Frontal cortex (tissue), 4 donors: ENCODE results near the gene ATN1. TPM values are rescaled to one million over a fixed set of nuclear protein-coding genes. Genes with fewer than 3 reads are reported as not detected.
"Not testable (repeated sequence)": the region's sequence is repeated elsewhere in the genome, so short reads cannot be mapped to it uniquely, and the experiment has no call there.

Experiments used
- DNase-seq, 2 donors: peaks; one replicate each; pipeline ENCODE4 v3.0.0; 2012; ENCODE audit warnings: low spot score in 2 of 2
- FAIRE-seq: peaks from 2 replicates; lab custom pipeline; 2012; peaks lifted over from hg19 to GRCh38; lab: Jason Lieb, UNC
- total RNA-seq: library from RNA; depleted of rRNA; stranded (reverse); fragments of >200 nt; gene quantifications from one replicate; pipeline ENCODE4 v1.2.3, GENCODE V29; 2014
- donor health status: control.
- donor health status: control.
- donor health status: control.

The ATN1 gene, protein sequence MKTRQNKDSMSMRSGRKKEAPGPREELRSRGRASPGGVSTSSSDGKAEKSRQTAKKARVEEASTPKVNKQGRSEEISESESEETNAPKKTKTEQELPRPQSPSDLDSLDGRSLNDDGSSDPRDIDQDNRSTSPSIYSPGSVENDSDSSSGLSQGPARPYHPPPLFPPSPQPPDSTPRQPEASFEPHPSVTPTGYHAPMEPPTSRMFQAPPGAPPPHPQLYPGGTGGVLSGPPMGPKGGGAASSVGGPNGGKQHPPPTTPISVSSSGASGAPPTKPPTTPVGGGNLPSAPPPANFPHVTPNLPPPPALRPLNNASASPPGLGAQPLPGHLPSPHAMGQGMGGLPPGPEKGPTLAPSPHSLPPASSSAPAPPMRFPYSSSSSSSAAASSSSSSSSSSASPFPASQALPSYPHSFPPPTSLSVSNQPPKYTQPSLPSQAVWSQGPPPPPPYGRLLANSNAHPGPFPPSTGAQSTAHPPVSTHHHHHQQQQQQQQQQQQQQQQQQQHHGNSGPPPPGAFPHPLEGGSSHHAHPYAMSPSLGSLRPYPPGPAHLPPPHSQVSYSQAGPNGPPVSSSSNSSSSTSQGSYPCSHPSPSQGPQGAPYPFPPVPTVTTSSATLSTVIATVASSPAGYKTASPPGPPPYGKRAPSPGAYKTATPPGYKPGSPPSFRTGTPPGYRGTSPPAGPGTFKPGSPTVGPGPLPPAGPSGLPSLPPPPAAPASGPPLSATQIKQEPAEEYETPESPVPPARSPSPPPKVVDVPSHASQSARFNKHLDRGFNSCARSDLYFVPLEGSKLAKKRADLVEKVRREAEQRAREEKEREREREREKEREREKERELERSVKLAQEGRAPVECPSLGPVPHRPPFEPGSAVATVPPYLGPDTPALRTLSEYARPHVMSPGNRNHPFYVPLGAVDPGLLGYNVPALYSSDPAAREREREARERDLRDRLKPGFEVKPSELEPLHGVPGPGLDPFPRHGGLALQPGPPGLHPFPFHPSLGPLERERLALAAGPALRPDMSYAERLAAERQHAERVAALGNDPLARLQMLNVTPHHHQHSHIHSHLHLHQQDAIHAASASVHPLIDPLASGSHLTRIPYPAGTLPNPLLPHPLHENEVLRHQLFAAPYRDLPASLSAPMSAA (N-terminal part only)
- total RNA-seq: 11.8 TPM

DNA sequence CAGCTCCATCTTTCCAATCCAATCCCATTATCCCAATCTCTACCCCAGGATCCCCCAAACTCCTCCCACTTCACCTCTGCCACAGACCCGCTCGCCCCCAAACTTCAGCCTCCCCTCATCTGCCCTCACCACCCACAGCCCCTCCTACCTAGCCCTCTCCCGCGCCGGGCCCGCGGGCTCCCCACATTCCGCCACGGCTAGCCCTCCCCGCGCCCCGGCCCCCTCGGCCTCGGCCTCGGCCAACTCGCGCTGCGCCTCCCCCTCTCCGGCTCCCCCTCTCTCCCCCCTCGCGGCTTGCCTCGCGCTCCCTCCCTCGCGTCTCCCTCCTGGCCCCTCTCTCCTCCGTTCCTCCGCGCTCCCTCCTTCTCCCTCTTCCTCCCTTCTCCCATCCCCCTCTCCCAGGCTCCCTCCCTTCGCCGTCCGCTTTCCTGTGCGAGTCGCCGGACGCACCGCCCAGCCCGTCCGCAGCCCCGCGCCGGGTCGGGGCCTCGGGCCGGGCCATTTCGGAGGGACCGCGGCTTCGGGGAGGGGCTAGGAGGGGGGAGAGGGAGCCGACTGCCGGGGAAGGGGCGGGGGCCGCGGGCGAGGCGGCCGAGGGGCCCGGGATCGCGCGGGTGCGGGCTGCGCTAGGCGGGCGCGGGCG lies at the start of gene ATN1:
ATN1 (plus strand) TSS at position 581 of the 643 bp plus-strand sequence. CDS start 6,043 bp downstream, outside the sequence.
- no peak for FAIRE-seq
- DNase-seq: peak; percentile 85 to 89

DNA sequence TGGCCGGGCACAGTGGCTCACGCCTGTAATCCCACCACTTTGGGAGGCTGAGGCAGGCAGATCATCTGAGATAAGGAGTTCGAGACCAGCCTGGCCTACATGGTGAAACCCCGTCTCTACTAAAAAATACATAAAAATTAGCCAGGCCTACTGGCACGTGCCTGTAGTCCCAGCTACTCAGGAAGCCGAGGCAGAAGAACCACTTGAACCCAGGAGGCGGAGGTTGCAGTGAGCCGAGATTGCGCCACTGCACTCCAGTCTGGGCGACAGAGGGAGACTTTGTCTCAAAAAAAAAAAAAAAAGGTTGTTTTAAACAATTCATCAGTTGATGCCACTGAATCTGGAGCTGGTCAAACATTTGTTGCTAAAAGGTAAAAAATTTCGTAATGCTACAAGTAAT lies 47.9 kb upstream of the ATN1 start:
- DNase-seq, FAIRE-seq: not testable (repeated sequence)

DNA sequence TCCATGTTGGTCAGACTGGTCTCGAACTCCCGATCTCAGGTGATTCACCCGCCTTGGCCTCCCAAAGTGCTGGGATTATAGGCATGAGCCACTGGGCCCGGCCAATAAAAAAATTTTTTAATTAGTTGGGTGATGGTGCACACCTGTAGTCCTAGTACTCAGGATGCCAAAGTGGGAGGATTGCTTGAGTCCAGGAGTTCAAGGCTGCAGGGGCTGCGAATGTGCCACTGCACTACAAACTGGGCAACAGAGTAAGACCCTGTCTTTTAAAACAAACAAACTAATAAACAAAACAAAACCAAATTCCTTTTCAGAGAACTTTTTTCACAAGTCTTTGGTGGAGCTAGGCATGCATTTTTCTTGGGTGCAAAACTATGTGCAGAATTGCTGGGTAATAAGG lies 44.5 kb upstream of the ATN1 start:
- FAIRE-seq: no peak

DNA sequence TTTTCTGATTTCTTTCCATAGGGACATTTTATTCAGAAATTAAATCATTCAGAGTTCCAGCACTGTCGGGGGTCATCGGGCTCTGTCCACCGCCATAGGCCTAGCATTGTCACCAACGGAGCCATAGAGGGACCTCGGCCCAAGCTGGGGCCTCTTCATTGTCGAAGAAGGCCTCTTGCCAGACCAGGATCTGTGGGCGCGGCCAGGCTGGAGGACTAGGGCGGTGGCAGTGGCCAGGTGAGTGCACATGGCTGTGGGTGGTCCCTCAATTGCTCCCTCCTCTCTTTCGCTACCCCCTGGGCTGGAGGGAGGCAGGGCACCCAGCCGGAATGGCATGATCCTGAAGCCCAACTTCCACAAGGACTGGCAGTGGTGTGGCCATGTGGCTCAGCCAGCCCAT lies 44.1 kb upstream of the ATN1 start:
- FAIRE-seq (no peak), DNase-seq (no peak)

More for the DNA sequence above, 44.5 kb upstream of the ATN1 start:
- DNase-seq: no peak

DNA sequence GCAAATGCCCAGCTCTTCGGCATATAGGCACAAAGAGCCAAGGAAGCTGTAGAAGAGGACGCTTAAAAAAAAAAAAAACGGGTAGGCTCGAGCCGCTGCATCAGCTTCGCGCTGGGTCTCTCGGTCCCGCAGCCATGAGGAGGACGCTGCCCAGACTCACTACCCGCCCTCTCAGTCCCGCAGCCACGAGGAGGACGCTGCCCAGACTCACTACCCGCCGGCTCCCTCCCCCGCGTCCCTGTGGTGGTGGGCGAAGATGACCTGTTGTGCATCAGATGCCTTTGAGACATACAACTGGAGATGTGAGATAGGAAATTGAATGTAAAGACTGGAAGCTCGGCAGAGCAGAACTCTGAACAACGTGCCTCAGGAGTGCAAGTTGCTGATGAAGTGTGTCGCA lies 43.2 kb upstream of the ATN1 start:
- no peak for FAIRE-seq
- DNase-seq: no peak

DNA sequence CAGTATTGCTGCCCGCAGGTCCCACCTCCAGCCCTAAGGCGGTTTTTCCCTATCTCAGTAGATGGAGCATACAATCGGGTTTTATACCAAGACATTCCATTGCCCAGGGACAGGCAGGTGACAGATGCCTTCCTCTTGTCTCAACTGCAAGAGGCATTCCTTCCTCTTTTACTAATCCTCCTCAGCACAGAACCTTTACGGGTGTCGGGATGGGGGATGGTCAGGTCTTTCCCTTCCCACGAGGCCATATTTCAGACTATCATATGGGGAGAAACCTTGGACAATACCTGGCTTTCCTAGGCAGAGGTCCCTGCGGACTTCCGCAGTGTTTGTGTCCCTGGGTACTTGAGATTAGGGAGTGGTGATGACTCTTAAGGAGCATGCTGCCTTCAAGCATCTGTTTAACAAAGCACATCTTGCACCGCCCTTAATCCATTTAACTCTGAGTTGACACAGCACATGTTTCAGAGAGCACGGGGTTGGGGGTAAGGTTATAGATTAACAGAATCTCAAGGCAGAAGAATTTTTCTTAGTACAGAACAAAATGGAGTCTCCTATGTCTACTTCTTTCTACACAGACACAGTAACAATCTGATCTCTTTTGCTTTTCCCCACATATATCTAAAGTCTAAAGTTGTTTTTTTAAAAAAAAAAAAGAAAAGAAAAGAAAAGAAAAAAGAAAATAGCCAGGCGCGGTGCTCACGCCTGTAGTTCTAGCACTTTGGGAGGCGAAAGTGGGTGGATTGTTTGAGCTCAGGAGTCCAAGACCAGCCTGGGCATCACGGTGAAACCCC lies 41.4 kb upstream of the ATN1 start:
- not testable (repeated sequence) for DNase-seq, FAIRE-seq

DNA sequence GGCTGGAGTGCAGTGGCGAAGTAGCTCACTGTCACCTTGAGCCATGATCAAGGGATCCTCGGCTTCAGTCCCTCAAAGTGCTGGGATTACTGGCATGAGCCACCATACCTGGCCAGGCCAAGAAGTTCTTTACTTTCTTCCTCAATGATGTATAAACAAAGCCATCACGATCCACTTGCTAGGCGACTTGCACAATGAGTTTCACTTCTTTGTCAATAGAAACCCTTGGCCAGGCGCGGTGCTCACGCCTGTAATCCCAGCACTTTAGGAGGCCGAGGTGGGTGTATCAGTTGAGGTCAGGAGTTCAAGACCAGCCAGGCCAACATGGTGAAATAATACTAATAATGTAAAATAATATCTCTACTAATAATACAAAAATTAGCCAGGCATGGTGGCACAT lies 40.3 kb upstream of the ATN1 start:
- FAIRE-seq (no peak), DNase-seq (no peak)

DNA sequence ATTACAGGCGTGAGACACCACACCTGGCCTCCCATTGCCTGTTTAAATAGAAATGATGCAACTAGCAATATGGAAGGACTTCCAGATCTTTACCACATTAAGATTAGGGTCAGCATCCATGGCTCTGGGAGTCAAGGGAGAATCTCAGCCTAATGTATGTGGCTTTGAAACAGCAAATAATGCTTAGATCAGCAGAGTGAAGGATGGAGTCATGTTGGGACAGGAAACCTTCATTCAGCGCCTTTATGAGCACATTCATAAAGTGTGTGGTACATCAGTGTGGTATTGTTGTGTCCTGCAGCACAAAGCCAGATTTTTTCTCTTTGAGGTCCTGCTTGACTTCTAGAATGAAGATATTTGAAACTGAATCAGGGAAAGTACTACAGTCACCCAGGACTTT lies 39.4 kb upstream of the ATN1 start:
- FAIRE-seq (no peak), DNase-seq (no peak)

DNA sequence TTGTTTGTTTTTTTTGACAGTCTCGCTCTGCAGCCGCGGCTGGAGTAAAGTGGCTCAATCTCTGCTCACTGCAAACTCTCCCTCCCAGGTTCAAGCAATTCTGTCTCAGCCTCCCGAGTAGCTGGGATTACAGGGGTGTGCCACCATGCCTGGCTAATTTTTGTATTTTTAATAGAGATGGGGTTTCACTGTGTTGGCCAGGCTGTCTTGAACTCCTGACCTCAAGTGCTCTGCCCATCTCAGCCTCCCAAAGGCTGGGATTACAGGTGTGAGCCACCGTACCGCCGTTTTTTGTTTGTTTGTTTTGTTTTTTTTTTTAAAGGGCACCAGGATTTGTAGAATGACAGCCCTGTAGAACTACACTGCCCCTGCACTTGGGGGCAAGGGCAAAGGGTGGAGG lies 39.0 kb upstream of the ATN1 start:
- DNase-seq, FAIRE-seq: not testable (repeated sequence)

DNA sequence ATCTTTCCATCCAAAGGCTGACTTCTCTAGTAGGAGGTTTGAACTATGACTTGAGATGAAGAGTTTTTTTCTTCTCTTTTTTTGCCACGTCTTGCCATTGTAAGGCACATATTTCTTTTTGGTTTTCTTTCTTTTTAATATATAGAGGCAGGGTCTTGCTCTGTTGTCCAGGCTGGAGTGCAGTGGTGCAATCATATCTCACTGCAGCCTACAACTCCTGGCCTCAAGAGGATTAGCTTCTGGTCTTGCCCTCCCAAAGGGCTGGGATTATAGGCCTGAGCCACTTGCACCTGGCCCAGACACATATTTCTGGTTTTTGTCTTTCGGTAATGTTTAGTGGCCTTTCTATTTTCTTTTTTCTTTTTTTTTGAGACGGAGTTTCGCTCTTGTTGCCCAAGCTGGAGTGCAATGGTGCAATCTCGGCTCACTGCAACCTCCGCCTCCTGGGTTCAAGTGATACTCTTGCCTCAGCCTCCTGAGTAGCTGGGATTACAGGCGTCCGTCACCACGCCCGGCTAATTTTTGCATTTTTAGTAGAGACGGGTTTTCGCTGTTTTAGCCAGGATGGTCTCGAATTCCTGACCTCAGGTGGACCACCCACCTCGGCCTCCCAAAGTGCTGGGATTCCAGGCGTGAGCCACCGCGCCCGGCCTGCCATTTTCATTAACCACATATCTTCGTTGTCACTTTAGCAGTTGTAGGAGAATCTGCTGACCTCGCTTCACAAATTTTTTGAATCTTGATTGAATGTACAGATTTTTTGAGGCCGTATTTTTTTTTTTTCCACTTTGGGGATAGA lies 37.8 kb upstream of the ATN1 start:
- DNase-seq, FAIRE-seq: not testable (repeated sequence)

DNA sequence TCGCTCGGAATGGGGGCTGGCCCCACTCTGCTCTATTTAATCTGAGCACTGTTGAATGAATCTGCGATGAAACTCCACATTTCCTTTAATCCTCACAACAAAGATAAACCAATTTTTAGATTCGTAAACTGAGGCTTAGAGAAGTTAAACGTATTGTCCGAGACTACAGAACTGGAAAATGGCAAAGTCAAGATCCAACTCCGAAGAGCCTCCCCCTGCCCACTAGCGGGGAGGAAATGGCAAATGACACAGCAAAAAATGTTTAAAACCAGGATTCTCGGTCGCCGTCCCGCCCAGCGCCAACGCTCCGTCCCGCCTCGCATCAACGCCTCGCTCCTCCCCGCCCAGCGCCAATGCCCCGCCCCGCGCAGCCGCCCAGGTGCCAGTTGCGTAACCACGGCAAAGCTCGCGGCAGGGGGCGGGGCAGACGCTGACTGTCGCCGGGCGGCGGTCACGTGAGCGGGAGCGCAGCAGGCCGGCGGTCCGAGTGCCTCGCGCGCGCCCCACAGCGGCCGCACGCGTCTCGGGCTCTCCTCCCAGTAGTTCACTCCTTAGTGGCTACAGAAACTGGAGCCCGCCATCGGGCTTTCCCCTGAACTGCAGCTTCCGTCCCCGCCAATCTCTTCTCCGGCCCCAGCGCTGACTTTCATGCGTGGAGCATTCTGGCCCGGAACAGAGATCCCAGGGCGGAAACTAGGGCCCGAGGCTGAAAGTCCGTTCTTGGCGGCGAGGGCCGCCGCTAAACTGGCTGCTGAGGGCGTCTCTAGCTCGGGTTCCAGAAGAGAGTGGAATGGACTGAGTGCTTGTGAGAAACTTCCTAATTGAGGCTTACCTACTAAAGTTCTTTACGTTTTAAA lies 36.7 kb upstream of the ATN1 start:
- FAIRE-seq: no peak

DNA sequence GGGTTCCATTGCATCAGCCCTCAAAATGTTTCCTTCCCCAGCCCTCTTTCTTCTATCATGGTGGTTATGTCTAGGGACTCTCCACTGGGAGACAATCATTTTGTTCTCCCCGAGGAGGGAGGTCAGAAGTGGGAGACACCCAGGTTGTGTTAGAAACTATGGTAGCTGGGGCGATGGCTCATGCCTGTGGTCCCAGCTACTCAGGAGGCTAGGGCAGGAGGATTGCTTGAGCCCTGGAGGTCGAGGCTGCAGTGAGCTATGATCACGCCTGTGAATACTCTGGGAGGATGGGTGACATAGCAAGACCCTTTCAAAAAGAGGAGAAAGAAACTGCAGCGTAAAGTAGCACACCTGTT lies 36.1 kb upstream of the ATN1 start:
- DNase-seq (no peak), FAIRE-seq (no peak)

More for the DNA sequence above, 36.7 kb upstream of the ATN1 start:
- DNase-seq: peak; percentile 96

DNA sequence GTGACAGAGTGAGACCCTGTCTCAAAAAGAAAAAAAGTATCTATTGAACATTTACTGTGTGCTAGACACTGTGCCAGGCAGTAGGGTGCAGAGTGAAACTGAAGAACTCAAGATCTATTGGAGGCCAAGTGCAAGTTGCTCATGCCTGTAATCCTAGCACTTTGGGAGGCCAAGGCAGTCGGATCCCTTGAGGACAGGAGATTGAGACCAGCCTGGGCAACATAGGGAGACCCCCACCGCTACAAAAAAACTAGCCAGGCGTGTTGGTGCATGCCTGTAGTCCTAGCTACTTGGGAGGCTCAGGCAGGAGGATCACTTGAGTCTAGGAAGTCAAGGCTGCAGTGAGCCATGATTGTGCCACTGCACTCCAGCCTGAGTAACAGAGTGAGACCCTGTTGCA lies 35.1 kb upstream of the ATN1 start:
- DNase-seq, FAIRE-seq: not testable (repeated sequence)

DNA sequence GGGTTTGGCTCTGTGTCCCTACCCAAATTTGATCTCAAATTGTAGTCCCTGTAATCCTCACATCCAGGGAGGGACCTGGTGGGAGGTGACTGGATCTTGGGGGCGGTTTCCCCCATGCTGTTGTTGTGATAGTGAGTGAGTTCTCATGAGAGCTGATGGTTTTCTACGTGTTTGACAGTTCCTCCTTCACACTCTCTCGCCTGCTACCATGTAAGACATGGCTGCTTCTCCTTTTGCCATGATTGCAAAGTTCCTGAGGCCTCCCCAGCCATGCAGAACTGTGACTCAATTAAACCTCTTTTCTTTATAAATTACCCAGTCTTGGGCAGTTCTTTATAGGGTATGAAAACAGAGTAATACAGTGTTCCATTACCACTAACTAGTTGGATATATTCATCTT lies 33.4 kb upstream of the ATN1 start:
- no peak for DNase-seq
- no peak for FAIRE-seq

DNA sequence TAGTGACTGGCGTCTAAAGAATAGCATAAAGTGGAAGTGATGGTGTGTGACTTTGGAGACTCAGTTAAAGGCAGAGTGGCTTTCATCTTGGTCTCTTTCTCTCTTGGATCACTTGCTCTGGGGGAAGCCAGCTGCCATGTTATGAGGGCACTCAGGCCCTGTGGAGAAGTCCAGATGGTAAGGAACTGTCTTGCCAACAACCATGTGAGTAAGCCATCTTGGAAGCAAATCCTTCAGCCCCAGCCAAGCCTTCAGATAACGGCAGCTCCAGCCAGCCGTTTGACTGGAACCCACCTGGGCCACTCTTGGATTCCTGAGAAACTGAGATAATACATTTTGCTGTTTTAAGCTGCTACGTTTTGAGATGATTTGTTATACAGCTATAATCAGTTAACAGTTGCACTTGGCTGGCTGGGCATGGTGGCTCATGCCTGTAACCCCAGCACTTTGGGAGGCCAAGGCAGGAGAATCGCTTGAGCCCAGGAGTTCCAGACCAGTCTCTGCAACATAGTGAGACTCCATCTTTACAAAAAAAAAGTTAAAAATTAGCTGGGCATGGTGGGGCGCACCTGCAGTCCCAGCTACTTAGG lies 30.8 kb upstream of the ATN1 start:
- FAIRE-seq (no peak), DNase-seq (no peak)

DNA sequence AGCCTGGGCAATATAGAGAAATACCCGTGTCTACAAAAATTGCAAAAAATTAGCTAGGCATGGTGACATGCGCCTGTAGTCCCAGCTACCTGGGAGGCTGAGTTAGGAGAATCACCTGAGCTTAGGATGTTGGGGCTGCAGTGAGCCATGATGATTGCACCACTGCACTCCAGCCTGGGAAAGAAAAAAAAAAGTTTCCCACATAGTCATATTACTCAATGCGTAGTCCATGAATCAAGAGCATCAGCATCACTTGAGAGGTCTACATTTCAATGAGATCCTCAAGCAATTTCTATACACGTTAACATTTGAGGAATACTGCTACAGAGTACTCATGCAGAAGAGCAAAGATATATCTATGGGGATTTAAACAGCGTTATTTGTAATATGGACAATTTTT lies 28.3 kb upstream of the ATN1 start:
- FAIRE-seq: no peak
- DNase-seq: no peak
